GM21515 (cell line): ENCODE results near the gene UEVLD.

Experiments used
- ATAC-seq: cut with Tn5 transposase; IDR thresholded peaks from one replicate; pipeline ENCODE4 v1.9.1; 2021; ENCODE audit not compliant: unreplicated experiment

Gene UEVLD

DNA sequence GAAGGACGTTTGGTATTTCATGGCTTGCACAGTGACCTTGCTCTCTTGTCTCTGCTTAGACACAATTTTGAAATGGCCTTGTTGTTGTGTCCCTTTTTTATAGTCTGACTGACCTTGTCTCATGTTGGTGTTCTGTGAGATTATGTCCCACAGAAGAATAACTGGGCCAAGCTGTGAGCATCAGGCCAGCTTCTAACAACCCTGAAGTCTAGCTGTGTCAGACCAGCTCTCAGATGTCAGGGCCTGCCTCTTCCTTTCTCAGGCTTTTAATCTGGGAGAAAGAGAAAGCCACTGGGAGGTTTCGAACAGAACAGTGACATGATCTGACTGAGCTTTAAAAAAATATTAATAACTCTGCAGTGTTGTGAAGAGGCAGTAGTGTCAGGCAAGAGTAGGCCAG lies 2.0 kb upstream of the UEVLD start:
- no peak for ATAC-seq

DNA sequence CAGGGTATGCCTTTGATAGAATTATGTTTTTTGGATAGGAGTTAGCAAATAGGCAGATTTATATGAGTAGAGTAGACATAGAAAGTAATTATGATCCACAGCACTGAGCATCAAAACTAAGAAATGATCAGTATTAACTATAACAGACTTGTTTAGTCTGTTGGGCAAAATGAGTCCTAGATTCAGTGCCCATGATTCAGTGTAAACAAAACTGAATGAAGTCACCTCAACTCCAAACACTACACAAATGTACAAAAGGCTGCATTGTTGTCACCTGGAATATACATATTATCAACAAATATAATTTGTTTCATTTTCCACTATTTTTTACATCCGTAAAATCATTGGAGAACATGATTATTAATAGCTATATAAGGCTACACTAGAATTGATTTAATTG lies 6.7 kb downstream of the UEVLD start:
- no peak for ATAC-seq

DNA sequence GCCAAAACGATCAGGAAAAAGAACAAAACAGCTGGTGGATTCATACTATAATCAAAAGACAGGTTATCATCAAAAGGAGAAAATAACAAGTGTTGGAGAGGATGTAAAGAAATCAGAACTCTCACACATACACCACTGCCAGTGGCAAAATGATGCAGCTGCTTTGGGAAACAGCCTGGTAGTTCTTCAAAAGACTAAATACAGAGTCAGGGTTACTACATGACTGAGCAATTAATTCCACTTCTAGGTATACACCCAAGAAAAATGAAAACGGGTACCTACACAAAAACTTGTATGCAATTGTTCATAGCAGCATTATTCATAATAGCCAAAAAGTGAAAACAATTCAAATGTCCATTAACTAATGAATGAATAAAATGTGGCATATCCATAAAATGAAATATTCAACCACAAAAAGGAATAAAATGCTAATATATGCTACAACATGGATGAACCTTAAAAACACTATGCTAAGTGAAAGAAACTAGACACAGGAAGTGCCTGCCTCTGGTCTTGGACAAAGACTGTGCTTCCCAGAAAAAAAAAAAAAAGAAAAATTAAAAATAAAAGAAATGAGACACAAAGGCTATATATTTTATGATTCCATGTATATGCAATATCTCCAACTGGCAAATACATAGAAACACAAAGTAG lies 8.3 kb downstream of the UEVLD start:
- ATAC-seq, result no peak

DNA sequence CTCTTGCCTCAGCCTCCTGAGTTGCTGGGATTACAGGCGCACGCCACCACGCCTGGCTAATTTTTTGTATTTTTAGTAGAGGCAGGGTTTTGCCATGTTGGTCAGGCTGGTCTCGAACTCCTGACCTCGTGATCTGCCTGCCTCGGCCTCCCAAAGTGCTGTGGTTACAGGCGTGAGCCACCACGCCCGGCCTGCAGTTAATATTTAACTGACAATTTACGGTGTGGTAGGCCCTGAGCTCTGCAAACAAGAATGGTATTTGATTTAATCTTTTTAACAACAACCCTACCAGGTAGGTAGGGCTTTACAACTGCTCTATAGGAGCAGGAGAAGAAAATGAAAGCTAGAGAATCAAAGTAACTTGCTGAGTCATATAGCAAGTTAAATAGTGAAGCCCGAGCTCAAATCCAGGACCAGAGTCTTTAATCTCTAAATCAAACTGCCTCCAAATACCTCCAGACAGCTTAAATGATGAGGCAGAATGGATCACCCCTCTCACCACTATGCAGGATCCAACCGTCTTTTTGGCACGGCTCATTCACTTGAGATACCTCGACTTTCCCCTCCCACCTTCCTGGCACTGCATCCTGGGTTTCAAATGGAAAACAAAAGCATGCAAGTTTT lies 9.4 kb downstream of the UEVLD start:
- ATAC-seq, result peak; percentile 51

DNA sequence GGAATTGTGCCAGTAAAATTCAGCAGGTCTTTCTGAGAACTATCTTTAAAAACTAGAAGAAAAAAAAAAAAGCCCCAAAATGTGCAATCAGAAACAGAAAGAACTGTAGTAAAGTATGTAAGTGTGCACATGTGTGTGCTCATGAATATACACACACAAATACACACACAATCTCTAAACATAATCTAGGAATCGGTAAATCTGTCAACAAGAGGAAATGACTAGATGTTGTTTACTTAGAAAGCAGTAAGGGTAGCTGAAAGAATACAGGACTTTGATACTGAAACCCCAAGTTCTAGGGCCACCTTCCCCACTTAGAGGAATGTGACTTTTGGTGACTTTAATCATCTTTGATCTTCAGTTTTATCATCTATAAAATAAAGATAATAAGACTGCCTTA lies 13.2 kb downstream of the UEVLD start:
- ATAC-seq, result no peak

DNA sequence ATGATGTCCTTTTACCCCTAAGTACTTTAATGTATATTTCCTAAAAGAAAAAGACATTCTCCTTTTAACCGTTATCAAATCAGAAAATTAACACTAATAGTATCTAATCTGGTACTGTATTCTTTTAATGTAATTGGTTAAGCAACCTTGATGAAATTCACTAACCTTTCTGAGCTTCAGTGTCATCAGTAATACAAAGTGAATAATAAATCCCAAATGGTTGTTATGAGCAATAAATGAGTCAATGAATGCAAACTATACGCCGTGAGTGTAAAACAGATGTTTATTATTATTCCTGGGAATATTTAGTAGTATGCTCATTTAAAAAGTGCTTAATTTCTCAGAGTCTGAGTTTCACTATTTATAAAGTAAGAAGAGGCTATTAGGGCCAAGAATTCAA lies 21.5 kb downstream of the UEVLD start:
- ATAC-seq, result no peak

DNA sequence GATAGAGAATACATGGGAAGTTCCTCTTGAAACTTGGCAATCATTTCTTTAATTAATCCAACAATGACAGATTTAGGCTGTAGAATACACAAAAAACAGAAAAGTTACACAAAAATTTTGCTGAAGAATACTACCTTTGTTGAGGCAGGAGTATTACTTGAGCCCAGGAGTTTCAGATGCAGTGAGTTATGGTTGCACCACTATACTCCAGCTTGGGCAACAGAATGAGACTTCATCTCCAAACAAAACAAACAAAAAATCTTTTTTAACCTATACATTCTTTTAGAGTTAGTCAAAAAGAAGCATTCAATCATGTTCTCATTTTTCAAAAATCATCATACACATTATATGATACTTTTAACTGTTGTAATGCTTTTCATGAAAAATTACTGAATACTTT lies 22.1 kb downstream of the UEVLD start:
- no peak for ATAC-seq

DNA sequence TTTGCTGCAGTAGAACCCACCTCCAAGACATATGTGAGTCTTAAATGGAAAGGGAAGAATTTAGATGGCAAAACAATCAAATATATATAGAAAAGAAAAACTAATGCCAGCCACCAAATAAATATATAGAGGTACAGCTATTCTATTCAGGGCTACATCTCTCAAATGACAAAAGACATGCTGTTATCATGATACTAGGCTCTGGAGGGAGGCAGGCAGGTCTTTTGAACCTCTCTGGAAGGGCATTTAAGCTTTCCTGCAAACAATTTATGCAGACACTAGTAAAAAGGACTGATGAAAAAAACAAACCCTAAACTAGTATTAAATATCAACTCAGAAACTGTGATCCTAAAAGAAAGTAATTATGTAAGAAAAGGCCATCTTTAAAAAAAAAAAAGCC lies 24.4 kb downstream of the UEVLD start:
- ATAC-seq, result no peak

DNA sequence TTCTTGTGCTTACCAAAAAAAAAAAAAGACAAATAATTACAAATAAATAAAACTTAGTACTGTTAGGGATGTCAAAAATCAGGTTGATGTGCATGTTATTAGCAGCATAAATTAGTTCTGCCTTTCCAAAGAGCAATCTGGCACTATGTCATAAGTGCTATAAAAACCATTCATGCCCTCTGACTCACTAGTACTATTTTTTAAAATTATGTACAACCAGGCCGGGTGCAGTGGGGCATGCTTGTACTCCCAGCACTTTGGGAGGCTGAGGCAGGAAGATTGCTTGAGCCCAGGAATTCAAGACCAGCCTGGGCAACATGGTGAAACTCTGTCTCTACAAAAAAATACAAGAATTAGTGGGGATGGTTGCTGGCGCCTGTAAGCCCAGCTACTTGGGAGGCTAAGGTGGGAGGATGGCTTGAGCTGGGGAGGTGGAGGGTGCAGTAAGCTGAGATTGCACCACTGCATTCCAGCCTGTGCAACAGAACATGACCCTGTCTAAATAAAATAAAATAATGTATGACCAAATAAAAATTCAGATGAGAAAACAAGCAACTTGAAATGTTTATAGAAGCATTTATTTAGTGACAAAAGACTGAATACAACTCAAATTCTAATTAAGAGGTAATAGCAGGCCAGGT lies 25.3 kb downstream of the UEVLD start:
- no peak for ATAC-seq

- no peak for ATAC-seq
Observed at GRCh38 chr11:18548001-18548400, 40.5 kb downstream of the UEVLD start.

DNA sequence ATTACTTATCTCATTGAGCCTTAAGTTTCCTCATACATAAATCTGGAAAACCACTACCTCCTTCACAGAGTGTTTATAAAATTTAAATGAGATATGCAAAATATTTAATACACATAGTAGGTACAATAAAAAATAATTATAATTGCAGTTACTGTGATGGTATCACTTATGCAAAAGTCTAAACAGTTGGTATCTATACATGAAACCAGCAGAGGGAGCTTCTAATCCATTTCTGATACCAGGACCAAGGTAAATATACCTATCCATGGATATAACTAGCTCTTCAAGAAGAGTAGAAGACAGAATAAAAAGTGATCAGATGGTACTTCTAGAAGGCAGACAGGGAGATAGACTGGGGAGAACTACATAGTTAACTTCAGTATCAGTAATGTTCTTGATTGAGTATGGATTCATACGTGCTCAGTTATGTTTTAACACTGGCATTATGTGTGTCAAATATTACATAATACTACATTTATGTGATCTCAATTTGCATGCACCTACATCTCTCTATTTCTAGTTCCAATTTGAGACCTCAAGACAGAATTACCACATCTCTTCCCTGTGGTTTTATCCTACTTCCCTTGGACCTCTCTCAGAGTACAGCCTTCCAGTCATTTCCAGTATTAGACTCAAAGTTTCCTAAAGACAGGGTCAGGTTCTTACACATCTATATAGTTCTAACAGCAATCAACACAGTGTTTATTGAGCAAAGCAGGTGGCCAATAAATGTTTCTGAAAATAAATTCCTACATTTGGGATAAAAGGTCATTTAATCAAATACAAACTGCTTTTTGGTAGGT lies 48.1 kb downstream of the UEVLD start:
- no peak for ATAC-seq

DNA sequence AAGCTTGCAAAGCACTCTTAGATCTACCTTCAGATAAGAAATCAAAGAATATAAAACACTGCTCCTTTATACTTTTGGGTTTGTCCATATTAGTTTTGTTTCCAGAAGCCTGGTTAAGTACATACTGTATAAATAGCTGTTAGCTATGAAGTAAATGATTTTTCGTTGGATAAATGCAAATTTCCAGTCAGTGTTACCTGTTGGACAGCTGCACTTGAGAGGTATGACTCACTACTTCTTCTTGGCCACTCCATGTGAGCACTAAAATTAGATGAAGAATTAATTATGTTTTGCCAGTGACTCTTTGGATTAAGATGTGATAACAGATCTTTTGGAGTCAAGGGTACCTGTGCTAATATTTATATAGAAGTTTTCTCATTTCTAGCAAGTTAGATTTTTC lies 52.3 kb downstream of the UEVLD start:
- no peak for ATAC-seq

- no peak for ATAC-seq
Observed at GRCh38 chr11:18534245-18534644, 54.3 kb downstream of the UEVLD start.

DNA sequence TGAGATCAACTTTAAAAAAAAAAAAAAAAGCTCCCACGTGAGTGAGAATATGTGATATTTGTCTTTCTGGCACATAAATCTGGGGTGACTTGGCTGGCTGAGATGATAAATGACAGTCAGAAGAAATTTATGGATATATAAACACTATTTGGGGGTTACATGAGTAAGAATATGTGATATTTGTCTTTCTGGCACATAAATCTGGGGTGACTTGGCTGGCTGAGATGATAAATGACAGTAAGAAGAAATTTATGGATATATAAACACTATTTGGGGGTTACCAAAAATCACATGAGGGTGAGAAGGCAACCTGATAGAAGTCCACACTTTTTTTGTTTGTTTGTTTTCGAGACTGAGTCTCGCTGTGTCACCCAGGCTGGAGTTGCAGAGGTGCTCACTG lies 55.2 kb downstream of the UEVLD start:
- no peak for ATAC-seq

DNA sequence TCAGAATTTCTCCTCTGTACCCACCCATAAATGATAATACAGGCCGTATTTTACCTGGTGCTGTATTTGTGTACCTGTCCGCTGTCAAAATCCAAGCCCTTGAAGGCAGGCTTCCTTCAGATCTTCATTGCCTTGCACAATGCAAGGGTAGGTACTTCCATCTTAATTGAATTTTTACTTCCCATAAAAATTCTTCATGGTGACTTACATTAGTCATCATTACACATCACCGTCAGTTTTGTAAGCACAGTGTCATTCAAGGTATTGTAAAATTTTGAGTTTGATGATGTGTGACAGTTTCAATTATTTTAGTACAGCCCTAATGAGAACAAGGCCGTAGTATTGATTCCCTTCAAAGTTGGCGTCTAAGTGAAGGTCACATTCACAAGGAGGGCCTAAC lies 61.0 kb downstream of the UEVLD start:
- ATAC-seq, result no peak

GRCh38 chr11:18526521-18527296 lies 61.8 kb downstream of the UEVLD start, which contains the start of gene TSG101:
TSG101 (minus strand) TSS chr11:18526942; CDS start chr11:18526816, 126 bp downstream.
- peak; percentile 93 for ATAC-seq

DNA sequence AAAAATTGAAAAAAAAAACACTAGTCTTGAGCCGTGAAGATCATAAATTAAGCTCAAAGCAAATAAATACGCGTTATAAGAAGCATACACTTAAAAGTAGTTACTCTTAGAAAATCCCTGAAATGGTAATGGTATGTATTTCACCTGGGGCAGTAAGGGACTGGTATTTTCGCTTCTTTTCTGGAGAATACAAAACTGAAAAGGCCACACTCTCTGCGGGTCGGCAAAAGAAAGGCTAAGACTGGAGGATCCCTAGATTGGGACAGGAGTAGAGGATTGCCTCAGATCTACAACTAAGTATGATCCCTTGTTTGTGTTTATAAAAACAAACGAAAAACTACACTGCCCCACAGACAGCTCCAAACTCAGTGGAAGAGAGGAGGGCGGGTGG lies 62.4 kb downstream of the UEVLD start:
- ATAC-seq, result no peak

DNA sequence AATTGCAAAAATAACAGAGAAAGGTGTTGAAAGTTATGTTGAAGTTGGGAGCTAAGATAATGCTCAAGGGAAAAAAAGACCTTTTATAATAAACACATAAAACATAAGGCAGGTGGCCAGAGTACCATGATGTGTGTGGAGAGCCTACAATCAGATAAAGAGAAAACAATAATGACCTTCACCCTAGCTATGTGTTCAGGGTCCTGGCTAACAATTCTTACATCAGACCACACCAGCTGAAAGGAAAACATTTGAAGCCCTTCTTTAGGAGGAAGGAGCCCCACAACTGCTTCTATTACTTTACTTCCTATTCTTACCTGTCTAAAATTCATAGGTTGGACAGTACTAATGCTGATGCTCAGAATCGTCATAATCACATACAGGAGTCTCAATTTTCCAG lies 64.3 kb downstream of the UEVLD start:
- no peak for ATAC-seq

- ATAC-seq, result no peak
Observed at GRCh38 chr11:18523084-18523483, 65.5 kb downstream of the UEVLD start.

DNA sequence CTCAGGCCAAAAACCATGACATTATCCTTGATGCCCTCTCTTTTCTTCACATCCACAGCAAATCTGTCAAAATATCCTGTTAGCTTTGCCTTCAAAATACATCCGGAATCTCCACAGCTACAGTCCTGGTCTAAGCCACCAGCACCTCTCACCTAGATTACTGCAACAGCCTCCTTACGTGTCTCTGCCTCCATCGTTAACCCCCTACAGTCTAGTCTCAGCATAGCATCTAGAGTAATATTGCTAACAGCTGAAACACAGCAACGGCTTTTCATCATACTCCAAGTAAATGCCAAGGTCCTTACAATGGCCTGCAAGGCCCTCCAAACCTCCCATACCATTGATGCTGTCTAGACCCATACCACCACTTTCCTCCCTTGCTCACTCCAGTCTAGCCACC lies 66.1 kb downstream of the UEVLD start:
- ATAC-seq, result no peak

- no peak for ATAC-seq
Observed at GRCh38 chr11:18521122-18521521, 67.4 kb downstream of the UEVLD start.
